ENCODE measurements around the gene HEATR5A.
"Not testable (repeated sequence)": the region's sequence is repeated elsewhere in the genome, so short reads cannot be mapped to it uniquely, and the experiment has no call there.

- not testable (repeated sequence) for TF ChIP-seq CTCF (optimal IDR thresholded peaks at IDR 0.05 in 1 of 3, IDR thresholded peaks at IDR 0.05 in 1 of 3, conservative IDR thresholded peaks at IDR 0.05 in 1 of 3; ENCODE audit: extremely low read depth in 1 of 3, insufficient read depth in 2 of 3, low read length in 3 of 3); EZH2 (IDR thresholded peaks at IDR 0.05; ENCODE audit: low read length)
These were observed 162.6 kb downstream of the HEATR5A start for GRCh38 chr14:31257554-31258426.

Measured in keratinocyte (primary cell).